ENCODE data around the gene NPC2. TPM values are rescaled to one million over a fixed set of nuclear protein-coding genes. Genes with fewer than 3 reads are reported as not detected.

The NPC2 gene
- total RNA-seq, 1 donor from 2014 or later: 524 TPM

- DNase-seq (ENCODE audit: extremely low spot score, unreplicated experiment): no peak
- Mint-ChIP-seq H3K4me1 (ENCODE audit: unreplicated experiment) (peaks cover 29% of the 10 kb centered on the region), H3K27ac (ENCODE audit: unreplicated experiment) (no peak overlapping the region), H3K36me3 (ENCODE audit: unreplicated experiment) (peaks cover 39% of the 10 kb centered on the region), H3K9me3 (ENCODE audit: unreplicated experiment) (no peaks in the 10 kb centered on the region), H3K4me3 (ENCODE audit: unreplicated experiment) (no peak overlapping the region), H3K27me3 (ENCODE audit: unreplicated experiment) (no peaks in the 10 kb centered on the region)
- TF ChIP-seq, protein P1, sequence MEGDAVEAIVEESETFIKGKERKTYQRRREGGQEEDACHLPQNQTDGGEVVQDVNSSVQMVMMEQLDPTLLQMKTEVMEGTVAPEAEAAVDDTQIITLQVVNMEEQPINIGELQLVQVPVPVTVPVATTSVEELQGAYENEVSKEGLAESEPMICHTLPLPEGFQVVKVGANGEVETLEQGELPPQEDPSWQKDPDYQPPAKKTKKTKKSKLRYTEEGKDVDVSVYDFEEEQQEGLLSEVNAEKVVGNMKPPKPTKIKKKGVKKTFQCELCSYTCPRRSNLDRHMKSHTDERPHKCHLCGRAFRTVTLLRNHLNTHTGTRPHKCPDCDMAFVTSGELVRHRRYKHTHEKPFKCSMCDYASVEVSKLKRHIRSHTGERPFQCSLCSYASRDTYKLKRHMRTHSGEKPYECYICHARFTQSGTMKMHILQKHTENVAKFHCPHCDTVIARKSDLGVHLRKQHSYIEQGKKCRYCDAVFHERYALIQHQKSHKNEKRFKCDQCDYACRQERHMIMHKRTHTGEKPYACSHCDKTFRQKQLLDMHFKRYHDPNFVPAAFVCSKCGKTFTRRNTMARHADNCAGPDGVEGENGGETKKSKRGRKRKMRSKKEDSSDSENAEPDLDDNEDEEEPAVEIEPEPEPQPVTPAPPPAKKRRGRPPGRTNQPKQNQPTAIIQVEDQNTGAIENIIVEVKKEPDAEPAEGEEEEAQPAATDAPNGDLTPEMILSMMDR (IDR thresholded peaks at IDR 0.05): no peak
These were observed 33.9 kb upstream of the NPC2 start for GRCh38 chr14:74526854-74527585.

DNA sequence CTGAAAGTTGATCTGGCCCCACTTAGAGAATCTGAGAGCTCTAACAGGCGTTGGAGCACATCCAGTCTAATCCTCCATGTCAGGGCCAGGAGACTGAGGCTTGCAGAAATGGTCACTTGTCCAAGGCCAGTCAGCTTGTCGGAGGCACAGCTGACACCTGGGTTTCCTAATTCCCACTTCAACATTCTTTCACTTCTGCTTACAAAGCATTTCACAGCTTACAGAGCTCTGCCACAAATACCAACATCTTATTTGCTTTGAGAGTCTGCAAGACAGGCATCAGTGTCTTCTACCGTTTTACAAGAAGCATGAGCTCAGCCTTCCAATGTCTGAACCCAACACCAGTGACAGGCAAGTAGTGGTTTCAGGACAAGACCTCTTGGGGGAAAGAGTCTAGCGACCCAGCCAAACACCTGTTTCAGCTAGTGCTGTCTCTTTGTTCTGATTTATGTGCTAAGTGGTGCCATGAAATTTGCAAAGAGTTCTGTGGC, 32.3 kb upstream of the NPC2 start:
- TF ChIP-seq, protein P1 (IDR thresholded peaks at IDR 0.05): no peak
- Mint-ChIP-seq H3K9me3 (ENCODE audit: unreplicated experiment) (no peaks in the 10 kb centered on the region), H3K27me3 (ENCODE audit: unreplicated experiment) (no peaks in the 10 kb centered on the region), H3K4me1 (ENCODE audit: unreplicated experiment) (peaks cover 20% of the 10 kb centered on the region), H3K36me3 (ENCODE audit: unreplicated experiment) (peaks cover 36% of the 10 kb centered on the region), H3K4me3 (ENCODE audit: unreplicated experiment) (no peak overlapping the region), H3K27ac (ENCODE audit: unreplicated experiment) (peak overlapping the region; percentile 34)
- no peak for DNase-seq (ENCODE audit: extremely low spot score, unreplicated experiment)

- Mint-ChIP-seq H3K36me3 (ENCODE audit: unreplicated experiment) (peaks cover 38% of the 10 kb centered on the region), H3K27ac (ENCODE audit: unreplicated experiment) (no peak overlapping the region), H3K4me3 (ENCODE audit: unreplicated experiment) (no peak overlapping the region), H3K9me3 (ENCODE audit: unreplicated experiment) (no peaks in the 10 kb centered on the region), H3K27me3 (ENCODE audit: unreplicated experiment) (no peaks in the 10 kb centered on the region), H3K4me1 (ENCODE audit: unreplicated experiment) (peaks cover 20% of the 10 kb centered on the region)
- TF ChIP-seq, protein P1 (IDR thresholded peaks at IDR 0.05): no peak
- DNase-seq (ENCODE audit: extremely low spot score, unreplicated experiment): no peak
These were observed 31.7 kb upstream of the NPC2 start for GRCh38 chr14:74524812-74525135.

DNA sequence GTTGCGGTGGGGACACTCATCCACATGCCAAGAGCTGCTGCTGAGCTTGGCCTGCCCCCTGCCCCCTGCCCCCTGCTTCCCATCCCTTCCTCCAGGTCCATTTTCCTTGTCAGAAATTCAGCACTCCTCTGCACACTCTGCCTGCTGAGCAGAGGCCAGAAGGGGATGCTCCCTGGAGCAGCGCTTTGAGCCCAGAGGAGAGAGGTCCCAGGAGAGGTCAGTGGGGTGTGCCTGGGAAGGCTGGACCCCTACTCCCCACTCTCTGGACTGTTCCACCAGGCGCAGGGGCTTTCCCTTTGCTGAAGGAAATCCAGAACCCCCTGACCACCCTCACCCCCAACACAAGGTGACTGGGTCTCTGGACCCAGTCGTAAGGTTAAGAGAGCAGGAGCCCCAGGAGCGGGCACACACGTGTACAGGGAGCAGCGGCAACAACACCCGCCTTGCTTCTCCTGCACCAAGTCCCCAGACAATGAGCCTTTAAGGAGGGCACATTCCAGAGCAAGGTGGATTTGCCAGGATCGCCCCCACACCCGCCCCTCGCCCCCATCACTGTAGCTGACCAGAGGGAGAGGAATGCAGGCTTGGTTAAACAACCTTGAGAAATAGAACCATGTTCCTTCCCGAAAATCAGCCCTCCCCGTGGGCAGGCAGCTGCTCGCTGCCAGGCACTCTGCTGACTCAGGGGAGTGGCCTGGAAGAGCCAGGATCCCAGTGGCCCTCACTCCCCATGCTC, 31.1 kb upstream of the NPC2 start:
- TF ChIP-seq, protein P1 (IDR thresholded peaks at IDR 0.05): no peak
- H3K4me1 Mint-ChIP-seq (ENCODE audit: unreplicated experiment): peaks cover 20% of the 10 kb centered on the region
- no peak for DNase-seq (ENCODE audit: extremely low spot score, unreplicated experiment)
- H3K4me3 Mint-ChIP-seq (ENCODE audit: unreplicated experiment): no peak overlapping the region
- peaks cover 39% of the 10 kb centered on the region for H3K36me3 Mint-ChIP-seq (ENCODE audit: unreplicated experiment)
- H3K27ac Mint-ChIP-seq (ENCODE audit: unreplicated experiment): no peak overlapping the region
- no peaks in the 10 kb centered on the region for H3K9me3 Mint-ChIP-seq (ENCODE audit: unreplicated experiment)
- H3K27me3 Mint-ChIP-seq (ENCODE audit: unreplicated experiment): no peaks in the 10 kb centered on the region

DNA sequence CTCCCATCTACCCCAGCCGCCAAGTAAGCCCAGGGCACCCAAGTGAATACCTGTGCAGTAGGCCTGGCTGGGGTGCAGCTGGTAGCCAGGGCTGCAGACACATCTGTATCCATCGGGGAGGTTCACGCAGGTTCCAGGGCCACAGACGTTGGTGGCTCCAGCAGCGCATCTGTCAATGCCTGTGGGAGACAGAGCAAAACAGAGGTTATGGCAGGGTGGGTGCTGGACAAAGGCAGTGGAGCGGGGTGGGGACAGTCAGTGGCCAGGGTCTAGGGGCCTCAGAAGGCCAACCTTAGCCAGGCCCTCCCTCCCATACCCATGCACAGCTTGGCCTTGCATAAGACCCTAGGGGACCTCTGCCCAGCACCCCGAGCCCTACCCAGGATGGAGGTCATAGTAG, 29.6 kb upstream of the NPC2 start:
- H3K27me3 Mint-ChIP-seq (ENCODE audit: unreplicated experiment): no peaks in the 10 kb centered on the region
- no peak for DNase-seq (ENCODE audit: extremely low spot score, unreplicated experiment)
- TF ChIP-seq, protein P1 (IDR thresholded peaks at IDR 0.05): no peak
- H3K9me3 Mint-ChIP-seq (ENCODE audit: unreplicated experiment): no peaks in the 10 kb centered on the region
- no peak overlapping the region for H3K4me3 Mint-ChIP-seq (ENCODE audit: unreplicated experiment)
- no peak overlapping the region for H3K27ac Mint-ChIP-seq (ENCODE audit: unreplicated experiment)
- H3K36me3 Mint-ChIP-seq (ENCODE audit: unreplicated experiment): peaks cover 47% of the 10 kb centered on the region
- H3K4me1 Mint-ChIP-seq (ENCODE audit: unreplicated experiment): peaks cover 18% of the 10 kb centered on the region
